HG03175 (cell line): Measurements from ENCODE around the gene MARS1.
"Not testable (repeated sequence)": the region's sequence is repeated elsewhere in the genome, so short reads cannot be mapped to it uniquely, and the experiment has no call there.

ENCODE experiments used
- ATAC-seq: cut with Tn5 transposase; IDR thresholded peaks from one replicate; pipeline ENCODE4 v1.9.1; 2021; ENCODE audit warnings: mild to moderate bottlenecking, moderate library complexity; ENCODE audit not compliant: unreplicated experiment

Gene MARS1

DNA sequence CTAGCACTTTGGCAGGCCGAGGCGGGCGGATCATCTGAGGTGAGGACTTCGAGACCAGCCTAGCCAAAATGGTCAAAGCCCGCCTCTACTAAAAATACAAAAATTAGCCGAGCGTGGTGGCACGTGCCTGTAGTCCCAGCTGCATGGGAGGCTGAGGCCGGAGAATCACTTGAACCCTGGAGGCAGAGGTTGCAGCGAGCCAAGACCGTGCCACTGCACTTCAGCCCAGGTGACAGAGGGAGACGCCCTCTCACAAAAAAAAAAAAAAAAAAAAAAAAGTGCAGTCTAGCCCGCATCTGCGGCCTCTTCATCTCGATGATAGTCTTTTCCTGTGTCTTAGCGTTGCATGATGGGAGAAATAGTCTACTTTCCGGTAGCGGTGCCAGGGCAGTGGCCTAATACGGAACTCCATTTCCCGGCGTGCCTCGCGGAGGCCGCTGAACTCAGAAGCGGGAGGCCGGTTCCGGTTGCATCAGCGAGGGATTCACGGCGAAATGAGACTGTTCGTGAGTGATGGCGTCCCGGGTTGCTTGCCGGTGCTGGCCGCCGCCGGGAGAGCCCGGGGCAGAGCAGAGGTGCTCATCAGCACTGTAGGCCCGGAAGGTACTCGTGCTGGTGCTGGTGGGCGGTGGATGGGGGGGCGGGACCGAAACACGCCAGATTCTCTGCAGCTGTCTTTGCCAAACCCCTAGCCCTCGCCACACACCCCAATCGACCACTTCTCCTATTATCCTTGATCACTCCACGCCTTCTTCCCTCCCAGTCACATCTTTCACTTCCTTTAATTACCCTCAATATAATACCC lies at the start of gene MARS1:
MARS1 (plus strand) TSS at position 472 of the 805 bp plus-strand sequence; CDS start at position 495, 23 bp downstream.
- ATAC-seq = peak; percentile 98

GRCh38 chr12:57438400-57438799 lies 49.5 kb upstream of the MARS1 start:
- ATAC-seq = no peak

GRCh38 chr12:57439762-57440266 lies 48.1 kb upstream of the MARS1 start:
- ATAC-seq = no peak

DNA sequence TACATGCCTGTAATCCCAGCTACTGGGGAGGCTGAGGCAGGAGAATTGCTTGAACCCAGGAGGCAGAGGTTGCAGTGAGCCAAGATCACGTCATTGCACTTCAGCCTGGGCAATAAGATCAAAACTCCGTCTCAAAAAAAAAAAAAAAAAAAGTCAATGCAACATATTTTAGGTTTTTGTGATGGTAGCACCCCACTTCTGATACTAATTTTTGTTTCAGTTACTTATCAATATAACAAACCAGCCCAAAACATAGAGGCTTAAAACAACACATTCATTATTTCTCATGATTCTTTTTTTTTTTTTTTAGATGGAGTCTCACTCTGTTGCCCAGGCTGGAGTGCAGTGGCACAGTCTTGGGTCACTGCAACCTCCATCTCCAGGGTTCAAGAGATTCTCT lies 46.5 kb upstream of the MARS1 start:
- not testable (repeated sequence) for ATAC-seq

- ATAC-seq = no peak
These were observed 45.9 kb upstream of the MARS1 start for GRCh38 chr12:57441846-57442427.

DNA sequence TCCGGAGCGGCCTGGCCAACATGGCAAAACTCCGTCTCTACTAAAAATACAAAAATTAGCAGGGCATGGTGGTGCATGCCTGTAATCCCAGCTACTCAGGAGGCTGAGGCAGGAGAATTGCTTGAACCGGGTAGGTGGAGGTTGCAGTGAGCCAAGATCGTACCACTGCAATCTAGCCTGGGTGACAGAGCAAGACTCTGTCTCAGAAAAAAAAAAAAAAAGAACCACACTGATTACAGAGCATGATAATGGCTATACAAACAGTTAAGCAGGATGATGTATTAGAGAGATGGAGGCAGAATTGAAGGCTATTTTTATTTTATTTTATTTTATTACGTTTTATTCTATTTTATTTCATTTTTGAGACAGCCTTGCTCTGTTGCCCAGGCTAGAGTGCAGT lies 43.5 kb upstream of the MARS1 start:
- ATAC-seq = not testable (repeated sequence)

- ATAC-seq = no peak
These were observed 43.1 kb upstream of the MARS1 start for GRCh38 chr12:57444744-57445143.

DNA sequence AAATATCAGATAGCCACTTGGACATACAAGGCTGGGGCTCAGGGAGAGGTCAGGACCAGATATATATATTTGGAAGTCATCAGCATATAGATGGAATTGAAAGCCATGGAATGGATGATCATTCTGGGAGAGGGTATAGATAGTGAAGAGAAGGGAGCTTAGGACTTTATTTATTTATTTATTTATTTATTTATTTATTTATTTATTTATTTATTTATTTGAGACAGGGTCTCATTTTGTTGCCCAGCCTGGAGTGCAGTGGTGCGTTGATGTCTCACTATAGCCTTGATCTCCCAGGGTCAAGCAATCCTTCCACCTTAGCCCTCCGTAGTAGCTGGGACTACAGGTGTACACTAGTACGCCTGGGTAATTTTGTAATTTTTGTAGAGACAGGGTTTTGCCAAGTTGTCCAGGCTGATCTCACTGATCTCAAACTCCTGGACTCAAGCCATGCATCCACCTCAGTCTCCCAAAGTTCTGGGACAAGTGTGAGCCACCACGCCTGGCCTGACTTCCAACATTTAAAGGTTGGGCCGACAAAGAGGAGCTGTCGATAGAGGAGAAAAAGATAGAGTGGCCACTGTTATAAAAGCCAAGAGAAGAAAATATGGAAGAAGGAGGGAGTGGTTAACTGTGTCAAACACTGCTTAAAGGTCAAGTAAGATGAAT lies 41.4 kb upstream of the MARS1 start:
- no peak for ATAC-seq

- no peak for ATAC-seq
These were observed 39.2 kb upstream of the MARS1 start for GRCh38 chr12:57448669-57449068.

DNA sequence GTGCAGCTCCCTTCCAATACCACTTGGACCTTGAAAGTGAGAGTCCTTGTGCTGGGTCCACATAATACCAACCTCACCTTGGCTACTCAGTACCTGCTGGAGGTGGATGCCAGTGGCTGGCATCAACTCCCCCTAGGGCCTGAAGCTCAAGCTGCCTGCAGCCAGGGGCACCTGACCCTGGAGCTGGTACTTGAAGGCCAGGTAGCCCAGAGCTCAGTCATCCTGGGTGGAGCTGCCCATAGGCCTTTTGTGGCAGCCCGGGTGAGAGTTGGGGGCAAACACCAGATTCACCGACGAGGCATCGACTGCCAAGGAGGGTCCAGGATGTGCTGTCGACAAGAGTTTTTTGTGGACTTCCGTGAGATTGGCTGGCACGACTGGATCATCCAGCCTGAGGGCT lies 38.5 kb upstream of the MARS1 start:
- ATAC-seq = no peak

- ATAC-seq = no peak
These were observed 37.8 kb upstream of the MARS1 start for GRCh38 chr12:57450057-57450456.

- ATAC-seq = no peak
These were observed 36.6 kb upstream of the MARS1 start for GRCh38 chr12:57451233-57451778.

GRCh38 chr12:57452181-57452936 lies 35.5 kb upstream of the MARS1 start:
- peak; percentile 9 for ATAC-seq

DNA sequence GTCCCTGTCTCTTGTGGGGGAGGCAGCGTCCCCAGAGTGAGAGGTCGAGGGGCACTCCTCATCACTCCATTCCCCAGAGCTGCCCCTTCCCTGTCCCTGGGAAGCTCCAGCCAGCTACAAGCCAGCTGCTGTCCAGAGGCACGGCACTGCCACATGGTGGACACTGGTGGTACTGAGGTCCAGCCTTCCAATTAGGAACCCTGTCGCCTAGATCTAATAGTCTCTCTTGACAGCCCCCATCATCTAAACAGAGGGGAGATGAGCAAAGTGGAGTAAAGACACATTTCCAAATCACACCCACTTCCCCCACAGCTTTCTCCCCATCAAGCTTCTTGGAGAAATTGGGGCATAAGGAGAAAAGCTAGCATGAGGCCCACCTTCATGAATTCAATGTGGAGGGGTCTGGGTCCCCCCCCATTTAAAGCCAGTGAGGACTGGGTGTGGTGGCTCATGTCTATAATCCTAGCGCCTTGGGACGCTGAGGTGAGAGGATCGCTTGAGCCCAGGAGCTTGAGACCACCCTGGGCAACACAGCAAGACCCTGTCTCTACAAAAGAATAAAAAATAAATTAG lies 34.8 kb upstream of the MARS1 start:
- peak; percentile 62 for ATAC-seq

DNA sequence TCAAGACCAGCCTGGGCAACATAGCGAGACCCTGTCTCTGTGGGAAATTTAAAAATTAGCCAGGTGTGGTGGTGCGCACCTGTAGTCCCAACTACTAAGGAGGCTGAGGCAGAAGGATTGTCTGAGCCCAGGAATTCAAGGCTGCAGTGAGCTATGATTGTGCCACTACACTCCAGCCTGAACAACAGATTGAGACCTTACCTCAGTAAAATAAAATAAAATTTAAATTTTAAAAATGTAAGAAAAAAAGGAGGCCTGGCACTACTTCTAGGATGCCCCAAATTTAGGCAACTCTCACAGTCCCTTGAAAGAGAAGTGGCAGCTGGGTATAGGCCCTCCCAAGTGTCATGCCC lies 33.7 kb upstream of the MARS1 start:
- ATAC-seq = no peak

- ATAC-seq = no peak
These were observed 33.1 kb upstream of the MARS1 start, which contains the start of gene INHBE for GRCh38 chr12:57454566-57455373. Gene INHBE (plus strand): TSS chr12:57455307. CDS start chr12:57455537, 230 bp downstream.

DNA sequence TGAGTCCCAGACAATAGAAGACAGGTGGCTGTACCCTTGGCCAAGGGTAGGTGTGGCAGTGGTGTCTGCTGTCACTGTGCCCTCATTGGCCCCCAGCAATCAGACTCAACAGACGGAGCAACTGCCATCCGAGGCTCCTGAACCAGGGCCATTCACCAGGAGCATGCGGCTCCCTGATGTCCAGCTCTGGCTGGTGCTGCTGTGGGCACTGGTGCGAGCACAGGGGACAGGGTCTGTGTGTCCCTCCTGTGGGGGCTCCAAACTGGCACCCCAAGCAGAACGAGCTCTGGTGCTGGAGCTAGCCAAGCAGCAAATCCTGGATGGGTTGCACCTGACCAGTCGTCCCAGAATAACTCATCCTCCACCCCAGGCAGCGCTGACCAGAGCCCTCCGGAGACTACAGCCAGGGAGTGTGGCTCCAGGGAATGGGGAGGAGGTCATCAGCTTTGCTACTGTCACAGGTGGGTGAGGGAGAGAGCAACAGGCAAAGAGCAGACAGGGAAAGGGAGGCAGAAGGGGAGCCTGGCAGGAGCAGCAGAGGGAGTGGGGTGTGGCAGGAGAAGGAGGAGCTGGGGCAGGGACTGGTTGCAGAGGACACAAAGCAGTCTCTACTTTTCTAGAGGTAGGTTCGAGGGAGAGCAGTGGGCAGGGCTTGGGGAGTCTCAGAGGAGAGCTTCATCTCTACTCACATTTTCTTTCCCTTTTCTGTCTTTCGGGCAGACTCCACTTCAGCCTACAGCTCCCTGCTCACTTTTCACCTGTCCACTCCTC lies 32.3 kb upstream of the MARS1 start:
- ATAC-seq = no peak

DNA sequence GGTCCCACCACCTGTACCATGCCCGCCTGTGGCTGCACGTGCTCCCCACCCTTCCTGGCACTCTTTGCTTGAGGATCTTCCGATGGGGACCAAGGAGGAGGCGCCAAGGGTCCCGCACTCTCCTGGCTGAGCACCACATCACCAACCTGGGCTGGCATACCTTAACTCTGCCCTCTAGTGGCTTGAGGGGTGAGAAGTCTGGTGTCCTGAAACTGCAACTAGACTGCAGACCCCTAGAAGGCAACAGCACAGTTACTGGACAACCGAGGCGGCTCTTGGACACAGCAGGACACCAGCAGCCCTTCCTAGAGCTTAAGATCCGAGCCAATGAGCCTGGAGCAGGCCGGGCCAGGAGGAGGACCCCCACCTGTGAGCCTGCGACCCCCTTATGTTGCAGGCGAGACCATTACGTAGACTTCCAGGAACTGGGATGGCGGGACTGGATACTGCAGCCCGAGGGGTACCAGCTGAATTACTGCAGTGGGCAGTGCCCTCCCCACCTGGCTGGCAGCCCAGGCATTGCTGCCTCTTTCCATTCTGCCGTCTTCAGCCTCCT lies 31.6 kb upstream of the MARS1 start:
- ATAC-seq = no peak
